Measurements from ENCODE around the gene FLYWCH2. TPM values are rescaled to one million over a fixed set of nuclear protein-coding genes. Genes with fewer than 3 reads are reported as not detected.

FLYWCH2 gene
- total RNA-seq, 1 experiment from 2014 or later = 16.5 TPM

DNA sequence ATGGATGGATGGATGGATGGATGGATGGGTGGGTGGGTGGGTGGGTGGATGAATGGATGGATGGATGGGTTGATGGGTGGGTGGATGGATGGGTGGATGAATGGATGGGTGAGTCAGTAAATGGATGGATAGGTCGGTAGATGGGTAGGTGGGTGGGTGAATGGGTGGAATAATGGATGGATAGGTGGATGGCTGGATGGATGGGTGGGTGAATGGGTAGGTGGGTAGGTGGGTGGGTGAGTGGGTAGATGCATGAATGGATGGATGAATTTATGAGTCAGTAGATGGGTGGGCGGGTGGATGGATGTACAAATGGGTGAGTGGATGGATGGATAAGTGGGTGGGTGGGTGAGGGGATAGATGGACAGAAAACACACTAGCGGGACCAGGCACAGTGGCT is 48.0 kb upstream of the FLYWCH2 start:
- H2AK5ac ChIP-seq (ENCODE audit: insufficient read length, low read length) = no peak overlapping the region
- H3K27ac ChIP-seq (ENCODE audit: insufficient read length, low read depth, low read length) = no peak overlapping the region
- no peak overlapping the region for H4K91ac ChIP-seq (ENCODE audit: insufficient read length, low read depth, low read length)

More for the DNA sequence above, 48.0 kb upstream of the FLYWCH2 start:
- Histone ChIP-seq H3K4ac (ENCODE audit: low read depth, low read length) (no peak overlapping the region), H3T11ph (ENCODE audit: low read length) (no peak overlapping the region), H3K4me2 (ENCODE audit: insufficient read depth, insufficient read length, low read length) (no peak overlapping the region), H2BK120ac (ENCODE audit: low read depth, low read length, poor library complexity, severe bottlenecking) (no peak overlapping the region), H3K79me1 (ENCODE audit: insufficient read depth, low read depth, low read length, poor library complexity, severe bottlenecking) (no peaks in the 10 kb centered on the region), H2BK20ac (ENCODE audit: low read depth, low read length, poor library complexity, severe bottlenecking) (no peak overlapping the region), H3K14ac (ENCODE audit: insufficient read depth, low read length) (no peak overlapping the region), H3K27me3 (ENCODE audit: insufficient read depth, low read length) (no peaks in the 10 kb centered on the region), H3K9me3 (ENCODE audit: control insufficient read depth, low read depth, low read length) (no peaks in the 10 kb centered on the region), H2BK5ac (ENCODE audit: insufficient read length, low read length) (no peak overlapping the region), H3K23ac (ENCODE audit: insufficient read length, low read depth, low read length) (no peak overlapping the region), H3K18ac (ENCODE audit: insufficient read length, low read depth, low read length) (no peak overlapping the region), H3K4me1 (ENCODE audit: insufficient read depth, low read length) (peaks cover 3% of the 10 kb centered on the region; the same call in 1 of the 2 replicates), H3K9ac (ENCODE audit: extremely low read depth, insufficient read length, low read length) (no peak overlapping the region), H3K79me2 (ENCODE audit: insufficient read depth, low read length) (no peaks in the 10 kb centered on the region), H2AFZ (ENCODE audit: low read length) (no peak overlapping the region), H2BK12ac (ENCODE audit: insufficient read length, low read depth, low read length) (no peak overlapping the region), H4K20me1 (ENCODE audit: control insufficient read depth, insufficient read depth, insufficient read length) (no peaks in the 10 kb centered on the region), H2BK15ac (ENCODE audit: low read depth, low read length) (no peak overlapping the region), H4K8ac (replicated peaks; ENCODE audit: insufficient read length, low read depth, low read length) (no peak overlapping the region), H4K5ac (ENCODE audit: insufficient read length, low read depth, low read length) (no peak overlapping the region), H3K23me2 (ENCODE audit: insufficient read length, low read depth, low read length, poor library complexity, severe bottlenecking) (no peaks in the 10 kb centered on the region), H3K56ac (ENCODE audit: insufficient read length, low read depth, low read length) (no peak overlapping the region)
- no CpG with 5 or more reads among the region's 3 CpGs for WGBS (ENCODE audit: extremely low coverage, insufficient read length, low lambda C conversion rate)
- no peaks in the 10 kb centered on the region; a peak in 2 of 5 replicates for H3K9me3 Mint-ChIP-seq
- no peak overlapping the region for H3K4me3 Mint-ChIP-seq
- H3K4me1 Mint-ChIP-seq = peaks cover 17 to 19% of the 10 kb centered on the region in 2 experiments
- H3K27me3 Mint-ChIP-seq (ENCODE audit: low read depth) = peaks cover 7% of the 10 kb centered on the region
- H3K36me3 Mint-ChIP-seq (ENCODE audit: insufficient read depth in 1 of 3, low read depth in 3 of 3) = no peaks in the 10 kb centered on the region
- TF ChIP-seq, protein P1, sequence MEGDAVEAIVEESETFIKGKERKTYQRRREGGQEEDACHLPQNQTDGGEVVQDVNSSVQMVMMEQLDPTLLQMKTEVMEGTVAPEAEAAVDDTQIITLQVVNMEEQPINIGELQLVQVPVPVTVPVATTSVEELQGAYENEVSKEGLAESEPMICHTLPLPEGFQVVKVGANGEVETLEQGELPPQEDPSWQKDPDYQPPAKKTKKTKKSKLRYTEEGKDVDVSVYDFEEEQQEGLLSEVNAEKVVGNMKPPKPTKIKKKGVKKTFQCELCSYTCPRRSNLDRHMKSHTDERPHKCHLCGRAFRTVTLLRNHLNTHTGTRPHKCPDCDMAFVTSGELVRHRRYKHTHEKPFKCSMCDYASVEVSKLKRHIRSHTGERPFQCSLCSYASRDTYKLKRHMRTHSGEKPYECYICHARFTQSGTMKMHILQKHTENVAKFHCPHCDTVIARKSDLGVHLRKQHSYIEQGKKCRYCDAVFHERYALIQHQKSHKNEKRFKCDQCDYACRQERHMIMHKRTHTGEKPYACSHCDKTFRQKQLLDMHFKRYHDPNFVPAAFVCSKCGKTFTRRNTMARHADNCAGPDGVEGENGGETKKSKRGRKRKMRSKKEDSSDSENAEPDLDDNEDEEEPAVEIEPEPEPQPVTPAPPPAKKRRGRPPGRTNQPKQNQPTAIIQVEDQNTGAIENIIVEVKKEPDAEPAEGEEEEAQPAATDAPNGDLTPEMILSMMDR (conservative IDR thresholded peaks at IDR 0.05) = no peak
- no peak for DNase-seq
- H3K27ac Mint-ChIP-seq = no peak overlapping the region

Data from H9 (cell line).